T-helper 1 cell (primary cell): ENCODE data around the gene BMPR1B.

Experiments
- DNase-seq, 5 donors: peaks; one replicate each; pipeline ENCODE4 v3.0.0-alpha.2; 2012 to 2020

The BMPR1B gene

GRCh38 chr4:95204267-95204844, 446.6 kb downstream of the BMPR1B start:
- DNase-seq, result no peak

DNA sequence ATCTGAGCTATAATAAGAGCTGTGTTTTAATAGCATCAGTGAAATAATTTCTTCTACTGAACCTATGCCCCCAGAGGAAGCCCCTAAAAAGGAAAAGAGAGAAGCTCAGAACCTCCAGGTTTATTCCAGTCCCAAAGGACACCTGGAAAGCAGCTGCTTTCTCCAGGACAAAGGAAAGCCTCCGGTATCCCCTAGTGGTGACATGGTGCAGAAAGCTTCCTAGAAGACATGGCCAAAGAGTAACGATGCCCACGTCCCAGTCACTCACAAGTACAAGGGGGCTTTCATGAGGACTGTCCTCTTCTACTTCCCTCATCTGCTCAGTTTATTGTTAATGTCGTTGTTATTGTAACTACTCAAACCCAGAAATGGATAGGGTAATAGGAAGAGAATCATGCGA, 447.1 kb downstream of the BMPR1B start:
- DNase-seq, result no peak
